Kasumi-1 (cell line): ENCODE measurements around the gene SLC8A1.

Experiments
- DNase-seq, 2 experiments: peaks; one replicate each; lab custom pipeline; 2025; lab: John Stamatoyannopoulos, UW

The SLC8A1 gene

DNA sequence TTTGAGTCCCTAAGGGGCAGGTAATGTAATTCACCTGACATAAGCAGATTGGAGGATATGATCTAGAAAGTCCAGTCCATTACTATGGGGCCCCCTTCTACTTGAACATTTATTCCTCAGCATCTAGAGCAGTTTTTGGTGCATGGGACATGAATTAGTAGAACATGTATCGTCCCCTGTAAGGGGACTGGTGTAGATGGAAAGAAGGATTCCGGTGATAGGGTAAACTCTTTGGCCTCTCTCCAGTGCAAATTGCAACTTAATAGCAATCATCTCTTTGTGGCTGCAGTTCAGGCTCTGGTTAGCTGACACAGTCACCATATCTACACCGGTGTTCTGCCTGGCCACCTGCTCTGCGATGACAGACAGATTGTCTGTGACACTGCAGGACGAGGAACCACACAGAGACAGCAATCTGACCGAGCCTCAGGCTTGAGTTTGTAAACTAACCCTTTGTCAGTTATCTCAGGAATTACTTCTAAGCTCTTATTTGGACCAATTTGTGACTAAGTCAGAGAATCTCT is 6.4 kb upstream of the SLC8A1 start:
- DNase-seq: no peak

DNA sequence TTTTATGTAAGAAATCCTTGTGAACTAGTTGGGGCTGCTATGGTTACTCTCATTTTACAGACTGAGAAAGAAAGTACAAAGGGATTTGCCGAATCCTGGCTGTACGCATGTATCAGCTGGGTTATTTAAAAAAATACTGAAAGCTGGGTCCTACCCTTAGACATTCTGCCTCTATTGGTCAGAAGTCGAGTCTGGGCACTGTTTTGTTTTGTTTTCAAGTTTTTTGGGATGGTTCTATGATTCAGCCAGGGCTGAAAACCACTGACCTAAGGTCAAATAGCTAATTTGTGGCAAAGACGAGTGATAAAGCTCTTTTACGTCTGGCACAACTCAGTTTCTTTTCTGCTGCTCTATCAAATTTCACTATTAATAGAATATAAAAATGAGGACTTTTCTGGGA is 5.9 kb upstream of the SLC8A1 start:
- DNase-seq: no peak

DNA sequence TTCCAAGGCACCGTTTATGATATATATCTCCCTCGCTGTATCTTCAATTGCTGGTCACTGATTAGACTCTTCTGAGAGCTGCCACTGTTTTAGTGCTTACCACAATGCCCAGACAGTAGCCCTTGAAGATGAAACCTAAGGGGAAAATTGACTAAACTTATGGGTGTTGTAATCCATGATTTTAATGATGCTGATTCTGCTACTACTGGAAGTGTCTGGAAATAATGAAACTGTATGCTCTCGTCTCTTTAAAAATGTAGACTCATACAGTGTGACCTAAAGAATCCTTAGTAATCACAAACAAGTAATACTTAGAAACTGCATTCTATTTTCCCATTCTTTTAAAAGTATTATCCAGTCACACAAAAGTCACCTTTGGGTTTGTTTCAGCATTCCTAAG is 5.5 kb upstream of the SLC8A1 start:
- DNase-seq: no peak

DNA sequence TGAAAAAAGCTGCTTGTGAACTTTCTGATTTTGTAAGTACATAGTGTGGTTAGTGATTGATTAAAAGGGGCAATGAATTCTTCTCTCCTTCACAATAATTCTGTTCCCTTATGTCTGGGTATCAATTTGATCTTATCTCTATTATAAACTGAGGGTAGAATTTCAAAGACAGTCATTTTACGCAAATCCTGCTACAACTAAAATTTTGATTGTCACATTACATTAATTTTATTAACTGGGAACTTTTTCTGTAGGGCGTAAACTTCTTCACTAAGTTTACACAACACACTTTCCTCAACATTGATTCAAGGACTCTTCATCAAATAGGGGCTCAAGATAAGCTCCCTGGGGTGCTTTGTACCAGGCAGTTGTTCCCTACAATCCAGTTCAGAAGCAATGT is 5.0 kb upstream of the SLC8A1 start:
- no peak for DNase-seq

DNA sequence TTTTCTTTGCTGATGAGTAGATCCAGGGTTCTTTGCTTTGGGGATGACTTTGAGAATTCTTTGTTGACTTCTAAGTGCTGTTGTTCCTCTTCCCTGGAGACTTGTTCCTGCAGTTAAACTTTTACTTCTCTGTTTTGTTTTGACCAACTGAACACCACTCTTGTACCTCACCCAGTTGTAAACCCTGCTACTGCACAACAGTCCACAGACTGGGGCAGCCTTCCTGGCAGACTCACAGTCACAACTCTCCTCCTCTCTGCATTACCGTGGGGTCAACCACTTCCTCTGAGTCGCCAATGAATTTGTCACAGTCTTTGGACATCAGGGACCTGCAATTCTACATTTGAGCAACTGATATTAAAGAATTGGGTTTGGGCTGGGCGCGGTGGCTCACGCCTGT is 3.8 kb upstream of the SLC8A1 start:
- DNase-seq: peak; percentile 11 to 26

DNA sequence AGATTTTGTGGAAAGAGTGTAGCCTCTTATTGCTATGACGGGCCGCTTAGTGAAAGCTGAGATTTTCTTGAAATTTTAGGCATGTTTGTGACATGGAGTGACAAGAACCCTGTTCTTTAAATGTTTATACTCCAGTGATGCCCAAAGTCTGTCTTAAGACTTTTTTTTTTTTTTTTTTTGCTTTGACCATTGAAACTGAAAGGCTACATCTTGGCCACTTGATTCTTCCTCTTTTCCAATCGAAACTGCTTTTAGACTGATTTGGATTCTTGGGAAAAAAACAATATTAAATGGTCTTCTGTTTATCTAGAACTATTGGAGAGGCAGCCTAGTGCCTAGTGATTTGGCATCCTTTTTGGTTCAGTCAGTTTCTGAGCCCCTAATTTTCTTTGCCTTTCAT is 2.4 kb upstream of the SLC8A1 start:
- DNase-seq: no peak

DNA sequence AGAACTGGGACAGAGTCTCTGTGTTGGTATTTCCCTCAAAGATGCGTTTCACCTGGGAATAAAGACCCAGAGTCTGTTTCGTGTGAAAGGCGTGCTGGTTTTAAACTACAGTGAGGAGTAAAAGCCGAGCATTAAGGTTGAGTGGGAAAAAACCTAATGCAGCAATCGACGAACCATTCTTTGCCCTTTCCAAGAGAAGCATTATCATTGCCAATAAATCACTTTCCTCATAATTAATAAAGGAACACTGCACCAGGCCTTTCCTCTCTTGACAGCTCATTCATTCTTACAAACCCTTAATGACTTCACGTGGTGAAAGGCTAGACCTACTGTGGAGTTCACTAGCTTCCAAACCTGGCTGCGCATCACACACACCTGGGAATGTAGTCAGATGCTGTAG is 896 bp upstream of the SLC8A1 start:
- no peak for DNase-seq

DNA sequence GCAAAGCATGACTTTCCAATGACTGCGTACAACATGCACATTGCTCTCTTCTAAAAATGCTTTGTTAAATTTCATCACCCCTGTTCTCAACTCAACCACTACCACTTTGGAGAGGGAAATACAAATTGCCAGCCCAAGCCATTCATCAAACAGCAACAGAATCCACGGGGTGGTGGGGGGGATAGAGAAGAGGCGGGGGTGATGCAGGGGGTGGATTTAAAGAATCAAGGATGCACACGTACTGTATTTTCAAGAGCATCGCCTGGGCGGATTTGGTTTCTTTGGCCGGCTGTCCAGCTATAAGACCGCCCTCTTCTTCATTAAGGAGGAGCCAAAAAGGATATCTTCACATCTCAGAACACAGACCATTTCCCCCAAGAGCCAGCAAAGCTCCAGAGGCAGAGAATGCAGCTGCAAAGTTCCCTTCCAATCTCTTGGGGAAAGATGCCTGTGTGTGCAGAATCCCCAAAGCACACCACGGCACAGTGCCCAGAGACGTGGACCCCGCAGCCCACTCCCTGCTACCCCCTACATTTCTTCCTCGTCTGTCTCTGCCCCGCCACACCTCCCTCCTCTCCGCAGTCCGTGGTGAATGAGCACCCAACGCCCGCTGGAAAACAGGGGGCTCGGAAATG is 977 bp downstream of the SLC8A1 start:
- no peak for DNase-seq

DNA sequence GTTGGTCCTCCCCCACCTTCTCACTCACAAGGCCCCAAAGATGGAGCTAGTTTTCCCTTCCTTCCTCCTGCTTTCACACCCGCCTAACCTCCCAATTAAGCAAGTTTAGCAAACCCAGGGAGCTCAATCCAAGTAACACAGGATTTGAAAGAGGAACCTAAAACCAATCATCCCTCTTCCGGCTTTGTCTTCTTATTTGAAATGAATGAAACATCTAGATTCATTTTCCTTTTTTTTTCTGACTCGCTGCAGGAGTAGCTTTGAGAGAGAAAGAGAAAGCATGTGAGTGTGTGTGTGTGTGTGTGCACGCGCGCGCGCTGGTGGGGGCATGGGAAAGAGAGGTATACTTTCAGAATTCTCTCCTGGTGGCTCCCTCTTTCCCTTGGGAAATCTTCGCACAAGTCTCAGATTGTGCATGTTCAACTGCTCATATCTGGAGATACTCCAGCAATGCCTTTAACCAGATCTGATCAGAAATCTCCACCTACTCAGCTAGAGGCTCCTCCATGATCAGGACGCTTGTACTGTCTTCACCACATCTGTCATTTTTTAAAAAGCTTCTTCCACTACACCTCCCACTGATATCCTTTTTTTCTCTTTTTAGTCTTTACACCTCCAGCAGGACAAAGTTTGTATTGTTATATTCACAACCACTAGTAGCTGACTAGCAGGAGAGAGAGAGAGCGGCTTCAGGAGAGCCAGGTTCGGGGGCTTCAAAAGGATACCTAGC is 1.7 kb downstream of the SLC8A1 start:
- DNase-seq: peak; percentile 63 to 66

DNA sequence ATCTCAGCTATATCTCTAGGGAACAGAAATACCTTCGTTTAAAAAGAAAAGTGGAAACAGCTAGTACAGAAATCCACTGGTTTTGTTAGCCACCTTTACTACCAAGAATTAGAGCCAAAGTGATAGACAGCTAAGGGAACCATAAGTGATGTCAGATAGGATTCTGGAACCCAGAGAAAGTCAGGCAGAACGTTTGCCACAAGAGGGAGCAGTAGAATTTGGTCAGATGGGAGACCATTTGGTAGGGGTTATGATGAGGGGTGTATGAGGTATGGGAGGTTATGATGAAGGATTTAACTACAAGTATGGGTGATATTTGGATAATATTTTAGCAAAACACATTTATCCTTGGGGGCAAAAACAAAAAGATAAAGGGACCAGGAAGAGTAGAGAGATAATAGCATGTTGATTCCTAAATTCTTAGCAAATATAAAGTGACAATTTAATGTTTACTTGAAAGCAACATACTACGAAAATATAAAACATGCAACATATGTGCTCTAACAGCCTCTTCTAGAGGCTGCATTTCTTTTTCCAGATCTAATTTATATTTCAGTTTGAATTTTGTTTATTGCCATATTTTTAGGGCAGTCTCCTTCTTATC is 3.3 kb downstream of the SLC8A1 start:
- DNase-seq: peak; percentile 57 to 86

DNA sequence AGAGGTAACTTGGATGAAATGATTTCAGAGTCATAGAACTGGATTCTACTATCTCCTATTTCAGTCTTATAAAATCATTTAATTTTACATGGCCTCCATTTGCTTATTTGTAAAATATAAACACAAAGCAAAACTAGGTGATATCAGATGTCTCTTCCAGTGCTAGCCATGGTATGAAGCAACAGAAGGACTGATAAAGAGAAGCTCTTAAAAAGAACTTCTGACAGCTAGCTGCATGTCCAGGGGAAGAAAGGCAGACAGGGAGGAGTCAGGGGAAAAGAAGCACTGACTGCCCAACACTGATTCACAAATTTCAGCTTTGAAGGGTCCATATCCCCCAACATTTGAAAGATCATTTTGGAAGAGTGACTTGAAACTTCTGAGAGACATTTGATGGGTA is 6.4 kb downstream of the SLC8A1 start:
- DNase-seq: no peak

DNA sequence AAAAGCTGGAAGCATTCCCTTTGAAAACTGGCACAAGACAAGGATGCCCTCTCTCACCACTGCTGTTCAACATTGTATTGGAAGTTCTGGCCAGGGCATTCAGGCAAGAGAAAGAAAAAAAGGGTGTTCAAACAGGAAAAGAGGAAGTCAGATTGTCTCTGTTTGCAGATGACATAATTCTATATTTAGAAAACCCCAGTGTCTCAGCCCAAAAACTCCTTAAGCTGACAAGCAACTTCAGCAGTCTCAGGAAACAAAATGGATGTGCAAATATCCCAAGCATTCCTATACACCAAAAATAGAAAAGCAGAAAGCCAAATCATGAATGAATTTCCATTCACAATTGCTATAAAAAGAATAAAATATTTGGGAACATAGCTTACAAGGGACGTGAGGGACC is 11.1 kb downstream of the SLC8A1 start:
- peak; percentile 70 to 76 for DNase-seq

DNA sequence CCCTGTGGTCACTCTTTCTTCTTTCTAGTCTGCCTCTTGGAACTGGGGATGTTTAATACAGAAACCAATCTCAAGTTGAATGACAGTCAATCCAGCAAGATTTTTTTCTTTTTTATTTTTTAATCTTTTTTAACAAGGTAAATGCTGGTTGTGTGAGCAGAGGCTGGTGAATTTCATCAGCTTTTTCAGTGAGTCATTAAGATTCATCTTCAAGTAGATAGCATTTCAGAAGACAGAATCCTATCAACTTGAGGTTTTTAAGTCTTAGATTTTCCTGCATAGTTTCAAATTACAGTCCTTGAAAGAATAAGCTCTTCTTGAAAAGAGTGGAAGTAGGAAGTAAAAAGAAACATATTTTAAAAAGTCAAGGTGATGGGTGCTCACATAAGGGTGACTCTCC is 12.4 kb downstream of the SLC8A1 start:
- no peak for DNase-seq

DNA sequence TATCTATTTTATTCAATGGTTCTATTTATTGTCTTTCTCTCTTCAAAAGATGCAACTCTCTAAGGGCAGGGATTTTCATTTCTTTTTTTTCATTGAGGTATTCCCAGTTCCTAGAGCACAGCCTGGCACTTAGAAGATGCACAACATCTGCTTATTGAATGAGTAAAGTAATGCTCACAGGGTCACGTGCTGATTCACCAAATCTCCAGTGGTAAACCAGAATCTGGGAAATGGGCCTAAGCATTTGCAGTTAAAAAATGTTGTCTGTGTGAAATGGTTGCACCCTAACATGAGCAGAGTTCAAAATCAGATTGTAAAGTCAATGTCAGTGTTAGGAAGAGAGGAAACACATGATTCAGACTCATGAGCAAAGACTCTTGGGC is 15.8 kb downstream of the SLC8A1 start:
- no peak for DNase-seq

DNA sequence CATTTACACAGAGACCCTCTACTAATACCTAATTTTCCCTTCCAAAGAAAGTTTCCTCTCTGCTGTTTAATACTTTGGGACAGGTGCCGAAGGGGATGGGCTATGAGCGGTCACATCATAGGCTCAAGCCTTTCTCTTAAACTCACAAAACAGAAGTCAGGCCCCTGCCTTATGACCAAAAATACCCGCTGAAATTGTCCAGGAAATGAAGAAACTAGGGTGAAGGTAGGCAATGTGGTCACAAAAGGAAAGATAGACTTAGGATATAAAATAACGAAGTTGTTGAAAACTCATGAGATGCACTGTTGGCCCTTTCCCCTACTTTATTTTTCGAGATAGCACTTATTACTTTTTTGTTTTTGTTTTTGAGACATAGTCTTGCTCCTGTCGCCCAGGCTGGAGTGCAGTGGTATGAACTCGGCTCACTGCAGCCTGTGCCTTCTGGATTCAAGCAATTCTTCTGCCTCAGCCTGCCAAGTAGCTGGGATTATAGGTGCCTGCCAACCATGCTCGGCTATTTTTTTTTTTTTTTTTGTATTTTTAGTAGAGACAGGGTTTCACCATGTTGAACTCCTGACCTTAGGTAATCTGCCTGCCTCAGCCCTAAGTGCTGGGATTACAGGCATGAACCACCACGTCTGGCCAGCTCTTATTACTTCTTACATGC is 16.3 kb downstream of the SLC8A1 start:
- peak in 1 of 2 experiments; percentile 18 for DNase-seq

DNA sequence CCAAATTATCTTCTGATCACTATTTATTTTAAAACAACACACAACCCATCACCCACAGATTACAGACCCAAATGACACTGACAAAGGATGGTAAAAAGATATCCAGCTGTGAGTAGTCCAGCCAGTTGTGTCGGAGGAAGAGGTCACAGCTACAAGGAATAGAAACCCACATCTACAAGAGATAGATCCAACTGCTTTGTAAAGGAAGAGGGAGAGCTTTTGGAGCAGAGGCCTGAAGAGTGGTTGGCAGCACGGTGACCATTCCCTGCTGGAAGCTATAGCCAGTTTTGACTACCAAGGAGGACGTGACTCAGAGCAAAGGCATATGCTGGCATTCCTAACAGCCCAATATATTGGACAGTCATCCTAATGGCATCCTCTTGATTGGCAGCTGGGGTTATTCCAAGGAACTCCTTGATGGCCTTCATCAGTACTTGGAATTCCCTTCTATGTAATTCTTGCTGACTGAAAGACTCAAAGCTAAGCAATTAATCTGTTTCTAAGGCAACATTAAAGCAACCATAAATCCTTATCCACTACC is 17.1 kb downstream of the SLC8A1 start:
- no peak for DNase-seq

DNA sequence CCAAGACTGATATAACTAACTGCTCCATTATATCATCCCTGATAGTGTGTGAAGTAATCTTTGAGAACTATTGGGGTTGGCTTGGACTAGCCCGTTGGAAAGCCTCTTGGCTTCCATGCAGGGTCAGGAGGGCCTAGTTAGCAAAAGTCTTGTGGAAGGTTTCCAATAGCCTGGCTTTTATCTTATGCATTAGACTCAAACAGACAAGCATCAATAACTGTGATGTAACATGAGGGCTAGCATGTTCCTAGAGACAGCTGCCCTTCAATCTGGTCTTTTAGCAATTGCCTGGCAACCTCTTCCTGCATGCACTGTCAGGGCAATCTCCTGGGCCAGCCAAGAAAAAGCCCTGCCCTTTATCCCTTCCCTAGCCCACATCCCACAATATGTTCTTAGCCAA is 18.2 kb downstream of the SLC8A1 start:
- no peak for DNase-seq

DNA sequence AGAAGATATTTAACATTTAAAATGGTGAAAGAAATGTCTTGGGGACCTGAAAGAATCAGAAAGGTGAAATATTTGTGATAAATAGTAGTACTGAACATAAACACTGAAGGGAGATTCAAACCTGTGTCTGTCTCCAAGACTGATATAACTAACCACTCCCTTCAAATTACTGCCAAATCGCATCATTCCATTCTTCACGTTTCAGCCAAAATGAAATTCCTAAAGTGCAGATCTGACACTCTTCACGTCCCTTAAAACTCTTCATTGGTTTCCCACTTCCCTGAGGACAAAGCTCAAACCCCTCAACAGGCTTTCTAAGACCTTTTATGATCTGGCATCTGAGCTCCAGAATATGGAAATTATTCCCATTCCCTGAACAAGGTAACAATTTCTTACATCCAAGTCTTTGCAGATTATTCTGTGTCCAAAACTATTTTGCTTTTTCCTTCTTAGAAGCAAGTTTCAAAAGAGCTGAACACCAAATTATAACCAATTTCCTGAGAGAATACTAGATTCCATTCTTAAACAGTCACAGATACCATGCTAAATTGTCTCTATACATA is 18.9 kb downstream of the SLC8A1 start:
- no peak for DNase-seq

DNA sequence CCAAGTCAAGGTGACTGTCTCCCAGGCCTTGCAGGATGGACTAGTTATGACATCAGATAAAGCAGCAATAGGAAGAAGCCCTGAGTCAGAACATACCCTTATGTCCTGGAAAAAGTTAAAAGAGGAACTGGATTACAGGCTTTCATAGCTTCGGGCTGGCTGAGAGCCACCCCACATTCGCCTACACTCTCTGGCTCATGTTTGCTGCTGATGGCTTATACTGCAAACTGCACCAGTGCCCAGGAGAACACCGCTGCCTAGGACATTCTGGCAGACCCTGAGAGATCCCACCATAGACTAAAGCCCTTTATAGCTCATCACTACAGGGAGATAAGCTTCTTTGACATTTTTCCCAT is 20.3 kb downstream of the SLC8A1 start:
- peak; percentile 91 to 92 for DNase-seq

DNA sequence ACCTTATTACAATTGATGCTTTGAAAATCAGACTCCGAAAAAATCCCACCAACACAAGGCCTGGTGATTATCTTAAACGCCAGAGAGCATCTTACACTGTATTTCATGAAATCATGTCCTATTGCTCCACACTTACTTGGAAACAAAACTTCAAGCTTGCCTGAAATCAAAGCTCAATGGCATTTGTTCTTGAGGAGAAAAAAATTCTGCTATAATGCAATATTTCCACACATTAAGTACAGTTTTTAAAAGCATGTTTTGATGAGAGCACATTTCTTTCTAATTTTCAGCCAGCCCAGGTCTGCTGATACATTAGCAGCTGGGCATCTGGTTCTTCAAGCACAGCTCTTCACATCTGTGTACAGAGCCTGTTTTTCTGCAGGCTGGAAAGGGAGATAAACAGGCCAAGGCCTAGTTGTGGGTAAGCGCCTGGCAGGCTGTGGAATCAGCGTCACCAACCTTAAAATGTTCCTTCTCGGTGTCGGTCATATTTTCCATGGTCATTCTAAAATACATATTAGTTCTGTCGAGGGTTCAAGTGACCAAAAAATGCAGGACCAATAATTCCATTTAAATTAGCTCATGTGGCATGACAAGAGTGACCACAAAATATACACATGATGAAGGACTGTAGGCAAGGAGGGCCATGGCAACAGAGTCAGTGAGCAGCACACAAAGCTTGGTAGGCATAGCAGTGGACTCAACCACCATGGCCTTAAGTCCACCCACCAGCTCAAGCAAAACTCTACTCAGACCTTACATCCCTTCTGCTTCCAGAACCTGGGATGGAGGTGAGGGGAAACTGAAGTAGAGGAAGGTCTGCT is 20.9 kb downstream of the SLC8A1 start:
- DNase-seq: no peak

DNA sequence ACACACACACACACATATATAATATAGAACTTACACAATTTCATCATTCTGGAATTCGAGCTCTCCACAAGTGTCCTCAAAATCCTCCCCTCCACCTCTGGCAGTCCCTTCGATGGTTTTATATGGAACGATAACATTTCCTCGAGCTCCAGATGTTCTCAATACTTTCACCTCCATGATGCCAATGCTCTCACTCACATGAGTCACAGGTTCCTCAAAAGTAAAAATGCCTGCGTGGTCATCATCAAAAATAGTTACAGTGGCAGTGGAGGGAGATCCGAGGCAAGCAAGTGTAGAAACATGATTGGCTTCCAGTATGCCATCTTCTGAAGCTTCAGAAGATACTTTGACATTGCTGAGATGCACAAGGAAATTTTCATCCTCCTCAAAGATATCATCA is 23.5 kb downstream of the SLC8A1 start:
- DNase-seq: no peak
